ENCODE results near the gene SLC30A1. TPM values are rescaled to one million over a fixed set of nuclear protein-coding genes. Genes with fewer than 3 reads are reported as not detected.

The SLC30A1 gene
- total RNA-seq, 1 donor from 2014 or later, result 18.2 TPM

DNA sequence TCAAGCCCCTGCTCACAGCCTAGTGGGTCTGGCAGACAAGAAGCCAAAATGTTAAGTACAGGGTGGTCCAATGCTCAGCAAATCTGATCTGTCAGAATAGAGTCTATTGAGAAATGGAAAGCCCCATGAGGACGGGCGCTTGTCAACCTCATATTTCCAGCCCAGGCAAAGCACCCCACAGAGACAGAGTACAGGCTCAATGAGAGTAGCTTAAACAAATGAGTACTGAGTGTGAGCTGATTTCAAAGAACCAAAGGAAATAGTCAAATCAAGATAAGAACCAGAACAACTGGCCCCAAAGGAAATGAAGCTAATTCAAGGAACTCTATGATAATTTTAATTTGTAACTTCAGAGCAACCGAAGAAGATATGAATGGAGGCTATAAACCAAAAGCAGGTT is 44.6 kb upstream of the SLC30A1 start:
- Mint-ChIP-seq H3K9me3 (ENCODE audit: low read depth) (no peaks in the 10 kb centered on the region), H3K36me3 (ENCODE audit: low read depth) (no peaks in the 10 kb centered on the region), H3K27ac (ENCODE audit: unreplicated experiment) (no peak overlapping the region), H3K4me1 (ENCODE audit: low read depth) (peaks cover 4% of the 10 kb centered on the region), H3K27me3 (ENCODE audit: low read depth) (peaks cover 3% of the 10 kb centered on the region), H3K4me3 (ENCODE audit: unreplicated experiment) (no peak overlapping the region)
- TF ChIP-seq, protein P1, sequence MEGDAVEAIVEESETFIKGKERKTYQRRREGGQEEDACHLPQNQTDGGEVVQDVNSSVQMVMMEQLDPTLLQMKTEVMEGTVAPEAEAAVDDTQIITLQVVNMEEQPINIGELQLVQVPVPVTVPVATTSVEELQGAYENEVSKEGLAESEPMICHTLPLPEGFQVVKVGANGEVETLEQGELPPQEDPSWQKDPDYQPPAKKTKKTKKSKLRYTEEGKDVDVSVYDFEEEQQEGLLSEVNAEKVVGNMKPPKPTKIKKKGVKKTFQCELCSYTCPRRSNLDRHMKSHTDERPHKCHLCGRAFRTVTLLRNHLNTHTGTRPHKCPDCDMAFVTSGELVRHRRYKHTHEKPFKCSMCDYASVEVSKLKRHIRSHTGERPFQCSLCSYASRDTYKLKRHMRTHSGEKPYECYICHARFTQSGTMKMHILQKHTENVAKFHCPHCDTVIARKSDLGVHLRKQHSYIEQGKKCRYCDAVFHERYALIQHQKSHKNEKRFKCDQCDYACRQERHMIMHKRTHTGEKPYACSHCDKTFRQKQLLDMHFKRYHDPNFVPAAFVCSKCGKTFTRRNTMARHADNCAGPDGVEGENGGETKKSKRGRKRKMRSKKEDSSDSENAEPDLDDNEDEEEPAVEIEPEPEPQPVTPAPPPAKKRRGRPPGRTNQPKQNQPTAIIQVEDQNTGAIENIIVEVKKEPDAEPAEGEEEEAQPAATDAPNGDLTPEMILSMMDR (IDR thresholded peaks at IDR 0.05), result no peak
- DNase-seq (ENCODE audit: low spot score), result peak; percentile 9

DNA sequence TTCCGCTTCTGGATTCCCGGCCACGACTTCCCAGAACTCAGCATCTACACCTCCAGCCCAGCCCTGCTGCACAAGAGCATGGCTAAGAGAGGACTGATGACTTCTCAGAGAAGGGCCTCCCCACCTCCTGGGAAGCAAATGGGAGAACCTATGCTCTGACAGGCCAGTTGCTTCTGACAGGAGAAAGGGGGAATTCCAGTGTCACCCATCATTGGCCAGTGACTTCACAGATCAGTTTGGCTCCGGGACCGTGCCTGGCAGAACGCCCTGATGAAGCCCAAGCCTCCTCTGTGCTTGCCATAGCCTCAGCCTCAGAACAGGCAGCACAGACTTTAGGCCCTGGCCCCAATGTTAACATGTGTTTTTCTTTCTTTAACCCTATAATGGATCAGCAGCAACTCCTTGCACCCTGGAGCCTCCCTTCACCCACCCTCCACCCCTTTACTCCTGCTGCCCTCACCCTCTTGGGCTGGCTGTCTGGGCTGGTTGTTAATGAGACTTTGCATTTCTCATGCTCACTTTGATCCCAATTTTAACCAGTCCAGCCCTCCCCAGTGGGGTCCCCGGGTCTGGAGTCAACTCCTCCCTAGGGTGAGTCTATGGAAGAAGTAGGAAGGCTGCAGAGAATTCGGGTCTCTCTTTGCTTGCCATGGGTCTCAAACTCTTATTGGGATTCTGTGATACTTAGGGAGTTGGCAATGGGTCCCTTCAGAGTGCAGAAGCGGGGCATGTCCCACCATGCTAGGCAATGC is 42.7 kb upstream of the SLC30A1 start:
- Mint-ChIP-seq H3K4me3 (ENCODE audit: unreplicated experiment) (no peak overlapping the region), H3K9me3 (ENCODE audit: low read depth) (no peaks in the 10 kb centered on the region), H3K27ac (ENCODE audit: unreplicated experiment) (no peak overlapping the region), H3K36me3 (ENCODE audit: low read depth) (no peaks in the 10 kb centered on the region), H3K4me1 (ENCODE audit: low read depth) (no peaks in the 10 kb centered on the region), H3K27me3 (ENCODE audit: low read depth) (peaks cover 3% of the 10 kb centered on the region)
- TF ChIP-seq, protein P1 (IDR thresholded peaks at IDR 0.05), result no peak
- no peak for DNase-seq (ENCODE audit: low spot score)

DNA sequence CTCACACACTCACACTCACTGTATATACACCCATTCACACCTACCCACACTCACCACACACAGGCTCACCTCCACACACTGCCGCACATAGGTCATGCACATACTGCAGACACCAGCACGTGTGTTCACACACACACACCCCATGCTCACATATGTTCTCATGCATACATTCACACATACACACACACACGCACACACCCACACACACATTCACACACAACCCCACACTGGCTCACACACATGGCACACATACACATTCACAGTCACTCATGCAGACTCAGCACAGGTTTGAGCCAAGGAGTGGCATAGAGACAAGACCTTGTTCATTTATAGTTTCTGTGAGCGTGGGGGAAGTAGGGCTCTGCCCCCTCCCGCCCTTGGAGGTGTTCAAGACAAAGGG is 41.1 kb upstream of the SLC30A1 start:
- H3K27me3 Mint-ChIP-seq (ENCODE audit: low read depth), result peaks cover 2% of the 10 kb centered on the region
- H3K27ac Mint-ChIP-seq (ENCODE audit: unreplicated experiment), result no peak overlapping the region
- H3K4me1 Mint-ChIP-seq (ENCODE audit: low read depth), result no peaks in the 10 kb centered on the region
- H3K4me3 Mint-ChIP-seq (ENCODE audit: unreplicated experiment), result no peak overlapping the region
- no peak for DNase-seq (ENCODE audit: low spot score)
- no peaks in the 10 kb centered on the region for H3K9me3 Mint-ChIP-seq (ENCODE audit: low read depth)
- H3K36me3 Mint-ChIP-seq (ENCODE audit: low read depth), result no peaks in the 10 kb centered on the region
- TF ChIP-seq, protein P1 (IDR thresholded peaks at IDR 0.05), result no peak

DNA sequence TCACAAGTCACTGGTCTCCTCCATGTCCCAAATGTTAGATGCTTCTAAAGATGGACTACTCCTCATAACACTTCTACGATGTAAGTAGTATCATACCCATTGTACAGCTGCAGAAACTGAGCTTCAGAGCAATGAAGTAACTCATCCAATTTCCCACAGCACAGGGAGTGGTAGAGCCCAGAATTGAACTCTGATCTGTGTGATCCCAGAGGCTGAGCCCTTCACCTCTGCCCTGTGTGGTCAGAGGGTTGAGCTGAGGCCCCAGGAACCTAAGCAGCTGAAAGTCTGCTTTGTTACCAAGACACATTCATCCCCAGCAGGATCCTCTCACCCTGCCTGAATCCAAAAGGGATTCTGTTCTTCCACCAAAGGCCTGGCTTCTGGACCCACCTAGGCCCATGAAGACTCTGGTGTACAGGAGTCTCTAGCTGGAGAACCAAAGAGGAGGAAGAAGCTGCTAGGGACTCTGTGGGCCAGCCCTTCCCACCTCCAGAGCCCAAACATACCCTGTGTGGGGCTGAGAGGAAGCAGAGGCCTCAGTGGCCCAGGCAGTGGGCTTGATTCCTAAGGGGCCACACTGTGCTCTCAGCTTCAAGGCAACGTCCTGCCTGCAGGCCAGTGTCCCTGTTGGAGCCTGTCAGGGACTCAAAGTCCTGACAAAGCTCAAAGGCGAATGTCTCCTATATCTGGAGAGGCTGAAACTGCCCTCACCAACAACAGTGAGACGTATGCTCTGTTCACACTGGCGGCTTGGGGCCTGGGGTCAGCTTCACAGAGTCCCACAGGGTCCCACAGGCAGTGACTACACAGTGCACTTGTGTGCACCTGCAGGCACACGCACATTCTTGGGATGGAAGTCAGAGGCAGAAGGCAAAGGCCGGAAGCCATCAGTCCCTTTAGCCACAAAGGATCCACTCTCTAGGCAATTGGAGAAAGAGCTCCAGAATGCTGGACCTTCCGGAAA is 40.4 kb upstream of the SLC30A1 start:
- Mint-ChIP-seq H3K9me3 (ENCODE audit: low read depth) (no peaks in the 10 kb centered on the region), H3K27ac (ENCODE audit: unreplicated experiment) (no peak overlapping the region), H3K4me1 (ENCODE audit: low read depth) (peaks cover 2% of the 10 kb centered on the region), H3K4me3 (ENCODE audit: unreplicated experiment) (no peak overlapping the region), H3K36me3 (ENCODE audit: low read depth) (no peaks in the 10 kb centered on the region), H3K27me3 (ENCODE audit: low read depth) (no peaks in the 10 kb centered on the region)
- TF ChIP-seq, protein P1 (IDR thresholded peaks at IDR 0.05), result no peak
- DNase-seq (ENCODE audit: low spot score), result no peak

DNA sequence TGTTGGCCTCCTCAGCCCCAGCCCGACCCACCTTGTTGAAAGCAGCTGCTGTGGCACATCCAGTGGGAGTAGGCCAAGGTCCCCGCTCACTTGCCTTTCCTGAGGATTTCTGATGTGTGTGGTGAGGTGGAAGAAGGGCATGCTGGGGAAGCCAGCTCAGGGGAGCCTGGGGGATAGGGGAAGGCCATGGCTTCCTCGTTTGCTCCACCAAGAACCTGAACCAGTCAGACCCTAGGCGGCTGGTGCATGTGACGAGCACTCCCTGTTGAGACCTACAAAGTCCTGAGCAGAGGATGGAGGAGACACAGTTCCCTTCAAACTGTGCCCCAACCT is 38.0 kb upstream of the SLC30A1 start:
- H3K27ac Mint-ChIP-seq (ENCODE audit: unreplicated experiment), result no peak overlapping the region
- H3K27me3 Mint-ChIP-seq (ENCODE audit: low read depth), result no peaks in the 10 kb centered on the region
- no peak for DNase-seq (ENCODE audit: low spot score)
- no peaks in the 10 kb centered on the region for H3K36me3 Mint-ChIP-seq (ENCODE audit: low read depth)
- no peaks in the 10 kb centered on the region for H3K9me3 Mint-ChIP-seq (ENCODE audit: low read depth)
- peaks cover 14% of the 10 kb centered on the region for H3K4me1 Mint-ChIP-seq (ENCODE audit: low read depth)
- TF ChIP-seq, protein P1 (IDR thresholded peaks at IDR 0.05), result no peak
- no peak overlapping the region for H3K4me3 Mint-ChIP-seq (ENCODE audit: unreplicated experiment)

Measured in chondrocyte (in vitro differentiated cells).